Pancreas (tissue), 10 donors: Measurements from ENCODE around the gene SRRM4. TPM values are rescaled to one million over a fixed set of nuclear protein-coding genes. Genes with fewer than 3 reads are reported as not detected.

ENCODE experiments used
- ATAC-seq, 4 donors: fragments of 200-7000 bp; cut with Tn5 transposase; one replicate each; pipeline versions ENCODE4 v1.8.0 to v1.9.1; 2020; ENCODE audit warnings: mild to moderate bottlenecking in 4 of 4, moderate library complexity in 4 of 4
- DNase-seq, 6 donors: peaks; one replicate each; pipeline ENCODE4 v3.0.0-alpha.2; 2020
- FAIRE-seq: peaks from 2 replicates; lab custom pipeline; 2012; peaks lifted over from hg19 to GRCh38; lab: Jason Lieb, UNC
- H3K27ac ChIP-seq, 4 donors: fragments of 200-600 bp; sonication (generic); 1 replicate in 3 of 4; 2 replicates in 1 of 4; pipeline versions ENCODE4 v1.5.0 to v1.8.0; 2020
- H3K27me3 ChIP-seq, 4 donors: fragments of 200-600 bp; one replicate each; pipeline ENCODE4 v1.8.0; 2021
- H3K36me3 ChIP-seq, 3 donors: fragments of 200-600 bp; sonication (generic) in 1 of 3; one replicate each; pipeline versions ENCODE4 v1.5.0 to v1.8.0; 2020 to 2021
- H3K4me1 ChIP-seq, 3 donors: fragments of 200-600 bp; one replicate each; pipeline ENCODE4 v1.8.0; 2021
- H3K4me3 ChIP-seq, 4 donors: fragments of 200-600 bp; sonication (generic) in 2 of 4; one replicate each; pipeline versions ENCODE4 v1.5.0 to v1.8.0; 2020 to 2021
- H3K9me3 ChIP-seq, 4 donors: fragments of 200-600 bp; one replicate each; pipeline ENCODE4 v1.8.0; 2021
- CTCF ChIP-seq, 4 donors: fragments of 200-600 bp; sonication (generic) in 3 of 4; IDR thresholded peaks; one replicate each; pipeline versions ENCODE4 v1.5.0 to v1.8.0; 2021; ENCODE audit warnings: antibody characterized with exemption in 4 of 4
- WGBS, 2 donors: extraction: QIAGEN DNeasy Blood & Tissue Kit; methylation state at CpG; one replicate each; pipeline ENCODE4 v1.1.7; 2013; 5-methylcytosine and 5-hydroxymethylcytosine counted together
- intact Hi-C, 3 donors: fragments of 100-400 bp; cut with DNase I; formaldehyde crosslinking; loops; one replicate each; pipeline versions ENCODE4 v1.11.1 to v1.14.2; 2022
- polyA plus RNA-seq, 2 donors: library from polyadenylated mRNA; stranded (reverse); fragments of 200-250 nt; gene quantifications; one replicate each; pipeline ENCODE4 v1.2.3, GENCODE V29; 2013
- total RNA-seq, 6 donors: library from RNA; stranded (reverse); fragmentation: NEBNext Ultra II Directional in 4 of 6; extraction: Animal tissue kit (Norgen Biotek cat#: 25700) in 4 of 6; gene quantifications; one replicate each; pipeline versions ENCODE4 v1.2.1 to v1.2.4, GENCODE V29; 2021 to 2023
- donor health status: healthy with polysubstance abuse.
- donor health status: DM: no; HTN: no; CAD: no; lungs with moderate emphysema.
- donor health status: DM: no; HTN: no; CAD: no.
- donor health status: control.
- donor health status: control.
- donor health status: Bipolar disorder and iron deficiency.
- donor health status: DM: yes; HTN: yes; CAD: no.
- donor health status: DM: no; HTN: no; CAD: no.
- donor health status: DM: no; HTN: no; CAD: no.
- donor health status: DM: yes; HTN: yes; CAD: no.

SRRM4 gene
- total and polyA plus RNA-seq, 8 donors = 0.02 TPM; not detected in 7

GRCh38 chr12:119047641-119048040, 66.3 kb downstream of the SRRM4 start:
- Histone ChIP-seq H3K4me1 (no peaks in the 10 kb centered on the region), H3K36me3 (no peaks in the 10 kb centered on the region), H3K27me3 (no peaks in the 10 kb centered on the region), H3K9me3 (no peaks in the 10 kb centered on the region), H3K4me3 (no peak overlapping the region), H3K27ac (no peak overlapping the region)
- 62 to 65% methylated on average over 2 of the region's 2 CpGs for WGBS, 2 donors
- no peak for TF ChIP-seq CTCF (IDR thresholded peaks at IDR 0.05)
- intact Hi-C loops = no loop called here
- no peak for ATAC-seq
- no peak for DNase-seq
- no peak for FAIRE-seq

GRCh38 chr12:119050663-119051062, 69.3 kb downstream of the SRRM4 start:
- TF ChIP-seq CTCF (IDR thresholded peaks at IDR 0.05) = no peak
- FAIRE-seq = no peak

DNA sequence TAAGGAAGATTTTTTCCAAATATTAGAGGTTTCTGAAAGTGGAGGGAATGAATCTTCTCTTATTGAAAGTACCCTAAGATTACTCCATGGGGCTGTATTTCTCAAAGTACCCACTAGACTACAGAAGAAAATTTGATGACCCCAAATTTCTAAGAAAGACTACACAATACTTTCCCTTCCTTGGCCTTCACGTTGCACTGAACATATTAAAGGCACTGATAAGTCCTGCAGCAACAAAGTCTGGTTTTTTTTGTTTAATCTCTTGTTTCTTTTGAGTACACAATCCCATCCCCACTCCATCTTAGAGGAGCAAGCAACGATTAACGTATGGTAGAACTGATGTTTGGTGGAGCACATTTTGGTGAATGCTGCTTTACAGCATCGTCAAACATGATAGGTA, 70.1 kb downstream of the SRRM4 start:
- no peaks in the 10 kb centered on the region for H3K4me1 ChIP-seq
- no peak overlapping the region for H3K27ac ChIP-seq
- no peak for ATAC-seq
- DNase-seq = no peak
- FAIRE-seq = no peak
- no peaks in the 10 kb centered on the region for H3K9me3 ChIP-seq
- no peak overlapping the region for H3K4me3 ChIP-seq
- TF ChIP-seq CTCF (IDR thresholded peaks at IDR 0.05) = no peak
- H3K27me3 ChIP-seq = no peaks in the 10 kb centered on the region
- 62 to 76% methylated on average over 4 of the region's 4 CpGs for WGBS, 2 donors
- H3K36me3 ChIP-seq = no peaks in the 10 kb centered on the region
- intact Hi-C loops = no loop called here

More at GRCh38 chr12:119050663-119051062, 69.3 kb downstream of the SRRM4 start:
- ATAC-seq (no peak), DNase-seq (no peak)
- no peak overlapping the region for H3K27ac ChIP-seq
- H3K27me3 ChIP-seq = no peaks in the 10 kb centered on the region
- H3K4me1 ChIP-seq = no peaks in the 10 kb centered on the region
- H3K36me3 ChIP-seq = no peaks in the 10 kb centered on the region
- H3K9me3 ChIP-seq = no peaks in the 10 kb centered on the region
- no peak overlapping the region for H3K4me3 ChIP-seq
- intact Hi-C loops = no loop called here

DNA sequence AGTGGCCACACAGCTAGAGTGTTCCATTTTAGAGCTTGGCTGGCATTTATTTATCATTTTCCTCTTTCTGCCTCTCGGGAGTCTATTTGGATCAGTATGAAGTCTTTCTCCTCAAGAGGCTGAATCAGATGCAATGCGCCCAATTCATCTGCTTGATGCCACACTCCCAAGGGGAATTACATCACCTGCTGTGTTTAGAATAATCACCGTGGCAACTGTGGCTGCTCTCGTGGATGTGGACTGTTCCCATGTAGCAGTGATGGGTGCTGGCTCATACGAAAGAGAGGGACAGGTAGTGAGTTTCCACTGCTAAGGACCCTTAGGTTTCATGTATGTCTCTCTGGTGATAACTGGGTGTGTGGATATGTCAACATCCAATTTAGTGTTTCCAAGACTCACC, 70.7 kb downstream of the SRRM4 start:
- intact Hi-C loops = no loop called here
- H3K4me1 ChIP-seq = no peaks in the 10 kb centered on the region
- no peaks in the 10 kb centered on the region for H3K36me3 ChIP-seq
- FAIRE-seq = no peak
- DNase-seq = no peak
- H3K27me3 ChIP-seq = no peaks in the 10 kb centered on the region
- TF ChIP-seq CTCF (IDR thresholded peaks at IDR 0.05) = no peak
- H3K4me3 ChIP-seq = no peak overlapping the region
- H3K9me3 ChIP-seq = no peaks in the 10 kb centered on the region
- no peak for ATAC-seq
- WGBS, 2 donors = 72 to 74% methylated on average over 5 of the region's 5 CpGs
- no peak overlapping the region for H3K27ac ChIP-seq

GRCh38 chr12:119055977-119056376, 74.6 kb downstream of the SRRM4 start:
- intact Hi-C loops = no loop called here
- ATAC-seq = no peak
- FAIRE-seq = no peak
- Histone ChIP-seq H3K36me3 (no peaks in the 10 kb centered on the region), H3K4me3 (no peak overlapping the region), H3K9me3 (no peaks in the 10 kb centered on the region), H3K27ac (no peak overlapping the region), H3K27me3 (no peaks in the 10 kb centered on the region), H3K4me1 (no peaks in the 10 kb centered on the region)
- 47 to 51% methylated on average over 3 of the region's 3 CpGs for WGBS, 2 donors
- no peak for DNase-seq
- TF ChIP-seq CTCF (IDR thresholded peaks at IDR 0.05) = no peak
